RWPE1 (cell line): ENCODE measurements around the gene RIPOR3.

Experiments
- CTCF ChIA-PET: fragments of 350-600 bp; sonication (Branson Sonifier 250); formaldehyde crosslinking; extraction: SDS; loops from one replicate; lab custom pipeline; 2021; lab: Yijun Ruan, JAX
- POLR2A ChIA-PET: fragments of 400-600 bp; formaldehyde crosslinking; extraction: SDS; loops from one replicate; lab custom pipeline; 2020; ENCODE audit warnings: antibody characterized with exemption; ENCODE audit not compliant: low non-redundant PET; lab: Yijun Ruan, JAX
- DNase-seq: peaks from one replicate; pipeline ENCODE4 v3.0.0; 2012; ENCODE audit warnings: low spot score
- H3K27ac ChIP-seq: fragments of 450-650 bp; 2 replicates; pipeline ENCODE4 v1.5.1; 2017
- CTCF ChIP-seq: fragments of 450-650 bp; conservative IDR thresholded peaks from 2 replicates; pipeline ENCODE4 v1.5.1; 2017; ENCODE audit warnings: low read depth, mild to moderate bottlenecking

RIPOR3 gene

DNA sequence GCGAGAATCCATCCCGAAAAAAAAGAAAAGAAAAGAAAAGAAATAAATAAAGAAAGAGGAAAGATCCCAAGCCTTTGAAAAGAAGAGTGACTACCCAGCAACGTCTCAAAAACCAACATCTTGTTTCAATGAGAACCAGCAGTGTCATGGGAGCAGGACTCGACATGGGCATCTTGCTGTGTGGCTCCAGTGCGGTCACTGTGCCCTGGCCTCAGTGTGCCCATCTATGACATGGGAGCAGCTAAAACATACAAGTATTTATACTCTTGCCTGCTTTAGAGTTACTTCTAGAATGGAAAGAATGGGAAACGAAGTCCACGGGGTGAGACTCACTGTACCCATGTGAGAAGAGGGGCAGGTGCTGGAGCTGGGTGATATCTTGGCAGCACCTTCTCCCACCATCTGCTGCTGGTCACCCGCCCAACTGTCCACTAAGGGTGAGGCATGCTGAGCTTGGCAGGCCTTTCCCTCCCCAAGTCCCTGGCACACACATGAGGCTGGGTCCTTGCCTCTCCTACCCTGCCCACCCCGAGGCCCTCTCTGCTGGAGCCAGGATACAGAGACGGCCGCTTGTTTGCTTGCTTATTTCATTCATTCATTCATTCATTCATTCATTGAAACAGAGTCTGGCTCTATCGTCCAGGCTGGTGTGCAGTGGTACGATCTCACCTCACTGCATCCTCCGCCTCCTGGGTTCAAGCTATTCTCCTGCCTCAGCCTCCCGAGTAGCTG is 77.7 kb downstream of the RIPOR3 start:
- H3K27ac ChIP-seq: no peak overlapping the region
- no peak for TF ChIP-seq CTCF
- DNase-seq: no peak
- POLR2A ChIA-PET: interaction anchor here (0.6 kb wide), 1 partner anchor 171 kb away, joined by 6 read pairs; no protein-coding TSS in a partner anchor
- CTCF ChIA-PET: interaction anchor here (0.6 kb wide), 1 partner anchor 424 kb away, joined by 3 read pairs; no protein-coding TSS in a partner anchor

DNA sequence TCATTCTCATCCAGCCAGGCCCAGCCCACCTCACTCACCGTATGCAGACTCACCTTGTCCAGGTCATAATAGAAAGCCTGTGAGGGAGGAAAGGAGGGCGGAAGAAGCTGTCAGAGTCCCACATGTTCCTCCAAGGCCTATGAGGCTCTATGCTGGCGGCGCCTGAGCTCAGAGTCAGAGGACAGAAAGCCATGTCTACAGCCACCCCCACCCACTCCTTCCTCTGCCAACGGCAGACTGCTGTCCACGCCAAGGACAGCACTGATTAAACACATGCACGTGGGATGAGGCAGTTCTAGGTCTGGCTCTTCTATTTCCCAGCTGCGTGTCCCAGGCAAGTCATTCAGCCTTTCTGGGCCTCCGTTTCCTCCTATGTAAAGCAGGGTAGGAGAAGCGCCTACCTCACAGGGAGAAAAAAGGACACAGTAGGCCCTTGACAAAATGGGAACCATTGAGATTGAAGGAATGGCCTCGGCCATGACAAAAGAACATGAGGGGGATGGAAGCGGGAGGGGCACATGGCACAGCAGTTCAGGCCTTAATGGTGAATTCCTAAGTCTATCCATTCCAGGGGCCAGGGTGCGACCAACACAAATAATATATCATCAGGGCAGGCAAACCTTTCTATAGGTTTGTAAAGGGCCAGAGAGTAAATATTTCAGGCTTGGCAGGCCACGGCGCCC is 80.1 kb downstream of the RIPOR3 start:
- TF ChIP-seq CTCF: no peak
- ChIA-PET POLR2A (no interaction called here), CTCF (interaction anchor here (0.9 to 1.1 kb wide), 2 partner anchors 19 to 47 kb away, joined by 3 to 5 read pairs; no protein-coding TSS in a partner anchor)
- H3K27ac ChIP-seq: no peak overlapping the region
- DNase-seq: no peak

DNA sequence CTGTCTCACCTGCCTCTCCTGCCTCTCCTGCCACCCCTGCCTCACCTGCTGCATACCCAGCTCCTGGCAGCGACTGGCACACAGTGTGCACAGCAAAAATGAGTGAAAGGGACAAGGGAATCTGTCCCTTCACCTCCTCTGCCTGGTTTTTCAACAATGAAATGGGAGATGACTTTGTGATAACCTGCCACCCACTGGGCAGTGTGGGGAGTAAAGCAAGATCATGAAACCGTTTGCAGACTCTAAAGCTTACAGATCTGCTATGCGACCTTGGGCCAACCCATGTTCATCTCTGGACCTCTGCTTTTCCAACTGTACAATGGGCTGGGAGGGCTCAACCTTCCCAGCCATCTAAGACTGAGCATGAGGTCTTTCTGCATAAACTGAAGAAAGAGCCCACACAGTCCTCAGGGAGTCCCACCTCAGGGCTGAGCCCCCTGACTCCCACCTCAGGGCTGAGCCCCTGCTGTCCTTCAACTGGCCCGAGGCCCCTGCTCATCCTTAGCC is 81.1 kb downstream of the RIPOR3 start:
- no peak for DNase-seq
- TF ChIP-seq CTCF: no peak
- no peak overlapping the region for H3K27ac ChIP-seq
- CTCF ChIA-PET: interaction anchor here (0.6 to 1.1 kb wide), 4 partner anchors 18 to 118 kb away, joined by 3 to 5 read pairs (median 4); no protein-coding TSS in a partner anchor
- POLR2A ChIA-PET: no interaction called here

DNA sequence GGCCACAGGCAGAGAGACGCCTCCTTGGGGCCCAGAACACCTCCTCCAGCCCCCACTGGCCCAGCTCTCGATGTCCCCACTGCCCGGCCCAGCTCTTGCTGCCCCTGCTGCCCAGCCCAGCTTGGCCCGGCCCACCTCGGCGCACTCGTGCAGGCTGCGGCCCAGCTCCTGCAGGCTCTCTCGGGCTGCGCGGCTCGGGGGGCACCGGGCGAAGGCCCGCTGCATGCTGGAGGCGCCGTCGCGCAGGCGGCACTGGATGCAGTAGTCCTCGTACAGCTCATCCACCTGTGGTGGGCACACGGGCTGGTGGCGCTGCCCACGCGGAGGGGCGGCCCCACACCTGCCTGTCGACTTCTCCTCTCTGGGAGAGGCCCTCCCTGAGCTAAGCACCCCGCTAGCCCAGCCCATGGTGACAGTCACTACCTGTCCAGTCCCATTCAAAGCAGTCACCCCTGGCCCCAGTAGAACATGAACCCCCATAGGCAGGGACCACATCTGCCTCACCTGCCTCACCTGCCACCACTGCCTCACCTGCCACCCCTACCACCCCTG is 81.8 kb downstream of the RIPOR3 start:
- no peak for TF ChIP-seq CTCF
- no peak overlapping the region for H3K27ac ChIP-seq
- POLR2A ChIA-PET: no interaction called here
- no peak for DNase-seq
- CTCF ChIA-PET: interaction anchor here (0.5 to 1.0 kb wide), 2 partner anchors 27 to 428 kb away, joined by 3 to 6 read pairs; no protein-coding TSS in a partner anchor

DNA sequence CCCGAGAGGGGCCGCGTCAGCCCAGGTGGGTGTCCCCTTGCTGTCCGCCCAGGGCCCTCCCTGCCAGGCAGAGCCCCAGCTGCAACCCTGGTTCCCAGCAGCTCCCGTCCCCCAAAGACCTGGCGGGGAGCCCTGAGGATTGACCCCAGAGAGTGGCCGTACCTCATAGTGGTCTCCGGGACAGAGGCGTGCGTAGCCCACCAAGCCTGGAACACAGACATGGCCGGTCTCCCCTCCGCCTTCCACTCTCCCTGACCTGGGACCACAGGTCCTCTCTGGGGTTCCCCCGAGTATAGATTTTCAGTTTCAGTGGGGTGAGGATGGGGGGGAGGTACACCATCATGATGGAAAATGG is 82.6 kb downstream of the RIPOR3 start:
- no peak for DNase-seq
- no peak for TF ChIP-seq CTCF
- ChIA-PET POLR2A (no interaction called here), CTCF (interaction anchor here (0.5 to 0.9 kb wide), 3 partner anchors 27 to 427 kb away, joined by 3 to 6 read pairs (median 3); no protein-coding TSS in a partner anchor)
- no peak overlapping the region for H3K27ac ChIP-seq
